Panc1 (cell line): ENCODE data around the gene MYEF2. TPM values are rescaled to one million over a fixed set of nuclear protein-coding genes. Genes with fewer than 3 reads are reported as not detected.

ENCODE experiments used
- ATAC-seq: fragments of 200-7000 bp; cut with Tn5 transposase; 2 replicates; pipeline ENCODE4 v1.9.1; 2020; ENCODE audit warnings: mild to moderate bottlenecking, moderate library complexity
- BruUV-seq: library from RNA; stranded (reverse); fragments of 400-500 nt; replicated peaks from 2 replicates; lab custom pipeline; 2021; lab: Mats Ljungman, UMichigan
- CTCF ChIA-PET: fragments of 300-600 bp; sonication (Branson Sonifier 250); formaldehyde crosslinking; loops from one replicate; lab custom pipeline; 2022; ENCODE audit warnings: antibody characterized with exemption; lab: Charles Lee
- POLR2A ChIA-PET: fragments of 300-600 bp; sonication (Branson Sonifier 250); formaldehyde crosslinking; loops from one replicate; lab custom pipeline; 2022; ENCODE audit warnings: antibody characterized with exemption; lab: Charles Lee
- DNase-seq: peaks from one replicate; pipeline ENCODE4 v3.0.0-alpha.2; 2010; ENCODE audit warnings: low read depth, low spot score
- H3K27ac ChIP-seq: 2 replicates; pipeline ENCODE4 v1.5.1; 2011; ENCODE audit warnings: mild to moderate bottlenecking, low read length, inconsistent platforms
- H3K27me3 ChIP-seq: fragments of 200-500 bp; sonication (Bioruptor generic); 2 replicates; pipeline ENCODE4 v1.6.0; 2014; ENCODE audit warnings: low read length, inconsistent platforms; ENCODE audit not compliant: control insufficient read depth, insufficient read depth
- H3K36me3 ChIP-seq: fragments of 200-500 bp; sonication (Bioruptor generic); 2 replicates; pipeline ENCODE4 v1.5.1; 2014; ENCODE audit warnings: inconsistent platforms, mild to moderate bottlenecking, low read length, moderate library complexity; ENCODE audit not compliant: control insufficient read depth, insufficient read depth
- H3K4me1 ChIP-seq: 2 replicates; pipeline ENCODE4 v1.5.1; 2011; ENCODE audit warnings: inconsistent platforms, mild to moderate bottlenecking, low read length, moderate library complexity; ENCODE audit not compliant: control insufficient read depth, insufficient read depth
- H3K4me3 ChIP-seq, 2 experiments: 2 replicates each; pipeline ENCODE4 v1.5.1; 2011 to 2012; ENCODE audit warnings: low read depth in 2 of 2, low read length in 2 of 2, mild to moderate bottlenecking in 2 of 2, inconsistent platforms in 1 of 2, moderate library complexity in 1 of 2
- H3K9me3 ChIP-seq: fragments of 200-500 bp; sonication (Bioruptor generic); 2 replicates; pipeline ENCODE4 v1.5.1; 2014; ENCODE audit warnings: low read depth, mild to moderate bottlenecking, inconsistent platforms, low read length, moderate library complexity; ENCODE audit not compliant: control insufficient read depth, insufficient read depth
- POLR2AphosphoS5 ChIP-seq: IDR thresholded peaks from 2 replicates; pipeline ENCODE4 v1.6.1; 2012; ENCODE audit warnings: mild to moderate bottlenecking, low read depth, low read length, moderate library complexity
- SIN3A ChIP-seq: IDR thresholded peaks from 2 replicates; pipeline ENCODE4 v1.6.1; 2012; ENCODE audit warnings: low read depth, mild to moderate bottlenecking, low read length, moderate library complexity, borderline replicate concordance; ENCODE audit not compliant: insufficient read depth
- TCF7L2 ChIP-seq: IDR thresholded peaks from 2 replicates; pipeline ENCODE4 v1.6.1; 2011; ENCODE audit warnings: mild to moderate bottlenecking, low read depth, low read length, inconsistent platforms
- in situ Hi-C: cut with HindIII; loops from 2 replicates; pipeline ENCODE4 v1.10.0; 2016; ENCODE audit warnings: low sequenced_read_pairs, low pct_unique_long_range_greater_than_20kb
- intact Hi-C: fragments of 100-400 bp; cut with micrococcal nuclease; formaldehyde crosslinking; loops from one replicate; pipeline ENCODE4 v1.10.0; 2022; ENCODE audit not compliant: unreplicated experiment
- total RNA-seq: library from RNA; stranded (reverse); gene quantifications from one replicate; pipeline ENCODE4 v1.2.1, GENCODE V29; 2021; ENCODE audit not compliant: unreplicated experiment
- TF ChIP-seq, protein P1 (sequence below): fragments of 450-650 bp; IDR thresholded peaks from 2 replicates; pipeline ENCODE4 v1.5.1; 2017; ENCODE audit warnings: mild to moderate bottlenecking
- TF ChIP-seq, protein P2 (sequence below), 2 experiments: IDR thresholded peaks; 2 replicates each; pipeline ENCODE4 v1.6.1; 2011 to 2012; ENCODE audit warnings: low read depth in 2 of 2, control low read depth in 1 of 2, low read length in 1 of 2, mild to moderate bottlenecking in 1 of 2, moderate library complexity in 1 of 2; ENCODE audit not compliant: insufficient read depth in 1 of 2

The MYEF2 gene
- total RNA-seq, 1 experiment from 2014 or later: 71.3 TPM

DNA sequence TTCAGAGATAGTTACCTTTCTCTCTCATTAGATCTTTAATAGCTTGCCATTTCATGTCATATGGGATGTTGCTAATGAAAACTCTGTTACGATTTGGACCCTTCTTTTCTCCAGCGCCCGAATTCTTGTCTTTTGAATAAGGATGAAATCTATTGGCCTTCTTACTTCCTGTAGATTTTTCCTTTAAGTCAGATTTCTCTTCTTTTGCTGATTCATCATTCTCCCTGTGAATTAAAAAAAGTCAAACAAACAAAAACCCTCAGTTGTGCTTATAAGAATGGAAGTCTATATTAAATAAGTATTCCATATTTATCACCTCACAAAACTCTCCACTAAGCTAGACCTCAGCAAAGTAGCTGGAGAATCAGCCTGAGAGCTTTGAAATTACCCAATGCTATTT, 9.5 kb downstream of the MYEF2 start:
- no peaks in the 10 kb centered on the region for H3K9me3 ChIP-seq
- H3K27ac ChIP-seq: no peak overlapping the region
- in situ Hi-C loops (no loop called here), intact Hi-C loops (no loop called here)
- DNase-seq (no peak), ATAC-seq (no peak)
- TF ChIP-seq SIN3A (no peak), TCF7L2 (no peak)
- TF ChIP-seq, protein P1, sequence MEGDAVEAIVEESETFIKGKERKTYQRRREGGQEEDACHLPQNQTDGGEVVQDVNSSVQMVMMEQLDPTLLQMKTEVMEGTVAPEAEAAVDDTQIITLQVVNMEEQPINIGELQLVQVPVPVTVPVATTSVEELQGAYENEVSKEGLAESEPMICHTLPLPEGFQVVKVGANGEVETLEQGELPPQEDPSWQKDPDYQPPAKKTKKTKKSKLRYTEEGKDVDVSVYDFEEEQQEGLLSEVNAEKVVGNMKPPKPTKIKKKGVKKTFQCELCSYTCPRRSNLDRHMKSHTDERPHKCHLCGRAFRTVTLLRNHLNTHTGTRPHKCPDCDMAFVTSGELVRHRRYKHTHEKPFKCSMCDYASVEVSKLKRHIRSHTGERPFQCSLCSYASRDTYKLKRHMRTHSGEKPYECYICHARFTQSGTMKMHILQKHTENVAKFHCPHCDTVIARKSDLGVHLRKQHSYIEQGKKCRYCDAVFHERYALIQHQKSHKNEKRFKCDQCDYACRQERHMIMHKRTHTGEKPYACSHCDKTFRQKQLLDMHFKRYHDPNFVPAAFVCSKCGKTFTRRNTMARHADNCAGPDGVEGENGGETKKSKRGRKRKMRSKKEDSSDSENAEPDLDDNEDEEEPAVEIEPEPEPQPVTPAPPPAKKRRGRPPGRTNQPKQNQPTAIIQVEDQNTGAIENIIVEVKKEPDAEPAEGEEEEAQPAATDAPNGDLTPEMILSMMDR: no peak
- TF ChIP-seq, protein P2, sequence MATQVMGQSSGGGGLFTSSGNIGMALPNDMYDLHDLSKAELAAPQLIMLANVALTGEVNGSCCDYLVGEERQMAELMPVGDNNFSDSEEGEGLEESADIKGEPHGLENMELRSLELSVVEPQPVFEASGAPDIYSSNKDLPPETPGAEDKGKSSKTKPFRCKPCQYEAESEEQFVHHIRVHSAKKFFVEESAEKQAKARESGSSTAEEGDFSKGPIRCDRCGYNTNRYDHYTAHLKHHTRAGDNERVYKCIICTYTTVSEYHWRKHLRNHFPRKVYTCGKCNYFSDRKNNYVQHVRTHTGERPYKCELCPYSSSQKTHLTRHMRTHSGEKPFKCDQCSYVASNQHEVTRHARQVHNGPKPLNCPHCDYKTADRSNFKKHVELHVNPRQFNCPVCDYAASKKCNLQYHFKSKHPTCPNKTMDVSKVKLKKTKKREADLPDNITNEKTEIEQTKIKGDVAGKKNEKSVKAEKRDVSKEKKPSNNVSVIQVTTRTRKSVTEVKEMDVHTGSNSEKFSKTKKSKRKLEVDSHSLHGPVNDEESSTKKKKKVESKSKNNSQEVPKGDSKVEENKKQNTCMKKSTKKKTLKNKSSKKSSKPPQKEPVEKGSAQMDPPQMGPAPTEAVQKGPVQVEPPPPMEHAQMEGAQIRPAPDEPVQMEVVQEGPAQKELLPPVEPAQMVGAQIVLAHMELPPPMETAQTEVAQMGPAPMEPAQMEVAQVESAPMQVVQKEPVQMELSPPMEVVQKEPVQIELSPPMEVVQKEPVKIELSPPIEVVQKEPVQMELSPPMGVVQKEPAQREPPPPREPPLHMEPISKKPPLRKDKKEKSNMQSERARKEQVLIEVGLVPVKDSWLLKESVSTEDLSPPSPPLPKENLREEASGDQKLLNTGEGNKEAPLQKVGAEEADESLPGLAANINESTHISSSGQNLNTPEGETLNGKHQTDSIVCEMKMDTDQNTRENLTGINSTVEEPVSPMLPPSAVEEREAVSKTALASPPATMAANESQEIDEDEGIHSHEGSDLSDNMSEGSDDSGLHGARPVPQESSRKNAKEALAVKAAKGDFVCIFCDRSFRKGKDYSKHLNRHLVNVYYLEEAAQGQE (IDR thresholded peaks at IDR 0.05; ENCODE audit: insufficient read depth in 1 of 2, low read depth in 2 of 2, low read length in 1 of 2): no peak
- no peak overlapping the region for H3K4me3 ChIP-seq
- no peaks in the 10 kb centered on the region for H3K27me3 ChIP-seq
- CTCF ChIA-PET: no interaction called here
- POLR2A ChIA-PET: no interaction called here
- peaks cover 16% of the 10 kb centered on the region; the same call in 1 of the 2 replicates for H3K36me3 ChIP-seq
- no peaks in the 10 kb centered on the region for H3K4me1 ChIP-seq
- BruUV-seq: no TSS peak

DNA sequence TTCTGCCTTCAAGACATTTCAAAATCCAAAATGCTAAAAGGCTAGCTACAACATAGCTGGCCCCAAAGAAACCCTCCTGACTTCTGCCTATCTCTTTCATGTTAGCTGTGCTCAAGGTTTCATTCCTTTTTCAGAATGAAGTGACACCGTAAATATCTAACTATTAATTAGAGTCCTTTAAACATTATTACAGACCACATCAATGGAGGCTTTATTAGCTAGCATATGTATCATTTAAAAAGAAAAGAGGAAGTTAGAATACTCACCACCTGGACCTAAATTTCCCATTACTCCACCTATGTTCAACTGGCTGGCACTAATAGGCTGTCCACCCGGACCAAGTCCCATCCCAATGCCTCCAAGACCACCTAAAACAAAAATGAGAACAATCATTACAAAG, 24.6 kb downstream of the MYEF2 start:
- TF ChIP-seq TCF7L2 (no peak), SIN3A (no peak), POLR2AphosphoS5 (no peak)
- TF ChIP-seq, protein P2 (IDR thresholded peaks at IDR 0.05; ENCODE audit: insufficient read depth in 1 of 2, low read depth in 2 of 2, low read length in 1 of 2): no peak
- TF ChIP-seq, protein P1: no peak
- Histone ChIP-seq H3K4me3 (no peak overlapping the region), H3K36me3 (peaks cover 24% of the 10 kb centered on the region), H3K9me3 (no peaks in the 10 kb centered on the region), H3K4me1 (no peaks in the 10 kb centered on the region), H3K27ac (no peak overlapping the region), H3K27me3 (no peaks in the 10 kb centered on the region)
- intact Hi-C loops: no loop called here
- no TSS peak for BruUV-seq
- CTCF ChIA-PET: no interaction called here
- DNase-seq (no peak), ATAC-seq (no peak)
- in situ Hi-C loops: no loop called here
- POLR2A ChIA-PET: no interaction called here
